GM12891 (cell line): ENCODE measurements around the gene DUSP8.

Source experiments
- DNase-seq: peaks from one replicate; pipeline ENCODE4 v3.0.0; 2011; ENCODE audit warnings: low spot score; ENCODE audit not compliant: insufficient read length
- FAIRE-seq: peaks from 2 replicates; lab custom pipeline; 2011; peaks lifted over from hg19 to GRCh38; lab: Jason Lieb, UNC
- PAX5 ChIP-seq: IDR thresholded peaks from 2 replicates; pipeline ENCODE4 v1.6.1; 2011; ENCODE audit warnings: low read length, moderate library complexity, mild to moderate bottlenecking; ENCODE audit not compliant: insufficient read depth, severe bottlenecking
- POLR2A ChIP-seq: IDR thresholded peaks from 2 replicates; pipeline ENCODE4 v1.6.1; 2011; ENCODE audit warnings: low read depth, low read length, control low read depth
- POLR2AphosphoS5 ChIP-seq: IDR thresholded peaks from 2 replicates; pipeline ENCODE4 v1.6.1; 2011; ENCODE audit warnings: low read depth, low read length, control low read depth
- POU2F2 ChIP-seq: IDR thresholded peaks from 2 replicates; pipeline ENCODE4 v1.6.1; 2011; ENCODE audit warnings: low read depth, mild to moderate bottlenecking, control low read depth, low read length, moderate library complexity
- SPI1 ChIP-seq: IDR thresholded peaks from 2 replicates; pipeline ENCODE4 v1.6.1; 2011; ENCODE audit warnings: low read depth, low read length, control low read depth
- TAF1 ChIP-seq: IDR thresholded peaks from 2 replicates; pipeline ENCODE4 v1.6.1; 2011; ENCODE audit warnings: low read depth, low read length, control low read depth

DUSP8 gene

DNA sequence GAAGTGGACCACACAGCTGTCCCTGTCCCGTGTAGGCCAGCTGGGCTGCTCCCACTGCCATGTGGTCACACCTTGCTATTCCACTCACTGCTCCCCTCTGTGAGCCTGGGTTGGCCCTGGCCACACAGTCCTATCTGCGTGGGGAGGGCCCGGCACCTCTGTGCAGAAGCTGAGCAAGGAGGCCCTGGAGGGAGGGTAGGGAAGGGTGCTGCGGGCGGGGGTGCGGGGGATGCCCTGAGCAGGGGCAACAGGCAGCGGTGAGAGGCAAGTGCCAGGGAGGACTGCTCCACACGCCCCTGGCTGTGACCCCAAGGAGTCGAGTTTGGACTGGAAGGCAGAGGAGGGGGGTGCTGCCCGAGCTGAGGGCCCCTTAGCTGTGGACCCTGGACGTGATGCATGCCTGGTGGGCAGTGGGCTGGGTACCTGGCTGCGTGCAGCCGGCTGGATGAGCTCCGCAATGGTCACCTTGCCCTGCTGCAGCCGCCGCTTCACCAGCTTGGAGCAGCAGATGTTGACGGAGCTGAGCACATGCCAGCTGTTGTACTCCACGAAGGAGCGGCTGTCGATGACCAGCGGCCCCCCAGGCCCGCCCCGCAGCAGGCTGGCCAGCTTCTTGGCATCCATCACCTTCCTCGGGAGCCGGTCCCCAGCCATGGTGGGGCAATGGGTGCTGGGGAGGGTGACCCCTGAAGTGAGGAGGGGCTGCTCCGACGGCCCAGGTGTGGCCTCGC lies 6.7 kb downstream of the DUSP8 start:
- TF ChIP-seq POLR2A (no peak), POU2F2 (no peak)
- DNase-seq (no peak), FAIRE-seq (no peak)

DNA sequence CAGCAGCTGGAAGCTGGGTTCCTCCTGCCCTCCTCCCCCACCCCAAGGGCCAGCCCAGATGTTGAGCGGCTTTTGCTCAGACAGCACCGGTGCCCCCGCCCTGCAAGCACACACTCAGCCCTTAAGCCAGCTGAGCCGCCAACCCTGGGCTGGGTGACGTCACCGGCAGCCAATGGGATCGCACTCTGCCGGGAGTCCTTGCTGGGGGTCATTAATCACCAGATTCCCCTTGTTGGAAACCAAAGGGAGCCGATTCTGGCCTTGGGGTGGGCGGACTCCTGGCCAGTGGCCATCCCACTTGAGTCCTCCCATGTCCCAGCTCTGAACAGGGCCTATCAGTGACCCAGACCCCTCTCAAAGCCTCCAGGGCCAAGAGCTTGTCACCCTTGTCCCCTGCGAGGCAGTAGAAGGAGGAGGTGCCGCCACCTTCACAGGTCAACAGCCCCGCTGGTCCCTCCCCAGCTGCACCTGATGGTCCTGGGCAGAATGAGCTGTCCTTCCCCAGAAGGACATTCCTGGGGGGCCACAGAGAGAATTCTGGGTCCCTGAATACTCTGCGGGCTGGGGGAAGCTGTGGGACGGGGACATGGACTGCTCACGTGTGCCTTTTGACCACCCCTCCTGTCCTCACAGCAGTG lies 7.4 kb downstream of the DUSP8 start:
- no peak for TF ChIP-seq POLR2A
- TF ChIP-seq TAF1: no peak
- TF ChIP-seq SPI1: no peak
- FAIRE-seq (peak; percentile 33), DNase-seq (peak; percentile 75)

DNA sequence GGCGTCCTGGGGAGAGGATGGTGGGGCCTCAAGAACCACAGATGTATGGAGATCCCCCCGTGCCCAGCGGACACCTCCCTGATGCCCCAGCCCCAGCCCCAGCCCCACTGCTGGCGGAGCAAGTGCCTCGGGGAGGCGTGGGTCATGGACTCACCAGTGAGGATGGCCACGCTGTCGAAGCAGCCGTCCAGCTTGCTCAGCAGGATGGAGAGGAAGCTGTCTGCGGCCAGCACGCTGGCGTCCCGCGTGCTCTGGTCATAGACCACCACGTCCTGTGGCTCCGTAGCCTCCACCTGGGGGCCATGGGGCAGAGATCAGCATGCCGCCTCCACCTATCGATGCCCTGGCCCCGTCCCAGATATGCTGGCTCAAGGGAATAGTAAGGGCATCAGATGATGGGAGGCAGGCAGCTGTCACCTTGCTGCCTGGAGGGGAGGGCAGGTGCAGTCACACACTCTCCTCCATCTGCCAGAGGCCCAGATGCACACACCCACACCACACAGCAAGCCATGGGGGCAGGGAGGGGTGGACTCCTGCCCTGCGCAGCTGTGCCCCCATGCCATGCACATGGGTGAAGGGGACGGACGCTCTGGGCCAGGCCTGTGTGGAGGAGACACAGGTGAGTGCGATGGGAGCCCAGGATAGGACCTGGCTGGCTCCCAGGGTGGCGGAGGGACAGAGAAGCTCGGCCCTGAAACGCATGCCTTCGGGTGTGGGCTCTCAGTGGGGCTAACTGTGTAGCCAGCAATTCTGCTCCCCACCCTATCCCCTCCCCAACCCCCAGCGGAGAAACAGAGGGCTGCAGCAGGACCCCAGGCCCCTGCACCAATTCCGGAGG lies 8.2 kb downstream of the DUSP8 start:
- no peak for DNase-seq
- TF ChIP-seq POLR2A (no peak), POU2F2 (no peak), POLR2AphosphoS5 (no peak), SPI1 (no peak), TAF1 (no peak), PAX5 (no peak)
- FAIRE-seq: no peak

DNA sequence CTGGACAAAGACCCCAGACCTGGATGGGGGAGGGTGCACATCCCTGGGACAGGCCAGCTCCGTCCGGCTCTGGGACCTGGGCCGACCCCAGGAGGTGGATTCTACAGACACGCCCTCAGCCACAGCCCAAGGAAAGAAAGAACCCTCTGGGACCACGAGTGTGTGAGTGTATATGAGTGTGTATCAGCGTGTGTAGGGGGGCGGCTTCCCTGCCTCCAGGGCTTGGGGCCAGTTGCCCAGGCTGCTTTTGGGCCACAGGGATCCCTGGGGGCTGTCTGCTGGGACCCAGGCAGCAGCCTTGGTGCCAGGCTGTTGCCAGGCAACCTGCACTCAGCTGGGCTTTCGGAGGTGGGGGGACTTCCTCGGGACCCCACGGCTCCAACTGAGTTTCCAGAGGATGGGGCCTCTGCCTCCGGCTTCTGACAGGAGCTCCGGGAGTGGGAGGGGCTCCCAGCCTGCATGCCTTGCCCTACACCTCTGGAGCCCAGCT lies 8.9 kb downstream of the DUSP8 start:
- TF ChIP-seq POLR2AphosphoS5 (no peak), POU2F2 (no peak), POLR2A (no peak), PAX5 (no peak)
- DNase-seq: no peak
- no peak for FAIRE-seq

DNA sequence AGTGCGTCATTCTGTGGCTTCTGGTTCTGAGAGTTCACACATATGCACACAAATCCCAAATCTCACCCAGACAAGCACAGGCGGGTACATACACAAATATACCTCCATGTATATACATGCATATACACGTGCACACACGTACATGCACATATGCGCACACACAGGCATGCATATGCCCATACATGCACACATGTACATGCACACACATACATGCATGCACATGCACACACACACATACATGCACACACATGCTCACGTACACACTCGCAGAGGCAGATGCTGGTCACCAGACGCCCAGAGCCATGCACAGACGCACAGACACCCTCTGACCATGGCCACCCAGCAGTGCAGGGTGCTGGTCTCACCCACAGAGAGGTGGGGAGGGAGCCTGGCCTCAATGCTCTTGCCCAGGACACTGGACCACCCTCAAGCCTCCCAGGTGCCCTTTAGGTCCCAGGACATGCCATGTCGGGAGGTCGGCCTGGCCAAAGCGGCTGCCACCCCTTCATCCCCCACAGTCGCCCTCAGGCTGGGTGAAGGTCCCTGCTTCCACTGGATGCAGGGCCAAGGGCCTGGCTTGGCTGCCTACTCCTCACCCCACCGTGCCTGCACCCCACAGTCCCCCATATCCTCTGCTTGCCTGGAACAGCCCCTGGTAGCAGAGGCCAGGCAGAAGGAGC lies 9.5 kb downstream of the DUSP8 start:
- no peak for FAIRE-seq
- DNase-seq: no peak
- TF ChIP-seq SPI1 (no peak), POLR2AphosphoS5 (no peak), PAX5 (no peak), POLR2A (no peak), TAF1 (no peak), POU2F2 (no peak)

DNA sequence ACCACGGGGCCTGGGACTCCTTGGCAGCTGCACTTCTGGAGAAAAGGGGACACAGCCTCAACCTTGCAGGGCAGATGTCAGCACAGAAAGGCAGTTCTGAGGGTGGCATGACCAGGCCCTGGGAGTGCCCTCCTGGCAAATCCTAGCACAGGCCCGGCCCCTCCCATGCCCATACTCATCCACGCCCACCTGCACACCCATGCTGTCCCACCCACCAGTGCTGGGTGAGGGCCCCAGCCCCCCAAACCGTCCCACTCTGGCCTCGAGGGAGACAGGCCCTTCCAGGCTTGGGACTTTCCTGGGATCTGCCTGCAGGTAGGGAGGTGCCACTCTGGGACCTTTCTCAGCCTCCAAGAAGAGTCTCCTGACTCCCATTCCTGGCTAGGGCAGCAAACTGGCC lies 10.1 kb downstream of the DUSP8 start:
- FAIRE-seq (no peak), DNase-seq (no peak)
- no peak for TF ChIP-seq POLR2A
- no peak for TF ChIP-seq POLR2AphosphoS5
- no peak for TF ChIP-seq TAF1
- TF ChIP-seq PAX5: no peak
- no peak for TF ChIP-seq SPI1
- TF ChIP-seq POU2F2: no peak

DNA sequence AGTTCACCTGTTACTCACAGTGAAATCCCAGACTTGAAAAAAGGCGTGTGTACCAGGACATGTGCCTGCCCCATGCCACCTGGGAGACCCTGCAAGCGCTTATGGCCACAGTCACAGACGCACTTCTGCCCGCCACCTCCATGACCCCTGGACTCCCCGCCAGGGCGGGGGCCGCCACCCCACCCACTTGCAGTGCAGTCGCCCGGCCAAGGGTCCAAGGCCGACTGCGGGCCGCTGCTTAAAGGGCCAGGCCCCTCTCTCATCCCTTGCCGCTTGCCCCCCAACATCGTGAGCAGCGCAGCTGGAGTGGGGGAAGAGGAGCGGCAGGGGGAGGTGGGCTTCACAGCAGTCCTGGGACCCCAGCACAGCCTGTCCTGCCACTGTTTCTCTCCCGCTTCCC lies 10.8 kb downstream of the DUSP8 start:
- FAIRE-seq: no peak
- no peak for TF ChIP-seq POLR2AphosphoS5
- no peak for TF ChIP-seq TAF1
- TF ChIP-seq POU2F2: no peak
- TF ChIP-seq PAX5: no peak
- TF ChIP-seq SPI1: no peak
- TF ChIP-seq POLR2A: no peak
- no peak for DNase-seq

DNA sequence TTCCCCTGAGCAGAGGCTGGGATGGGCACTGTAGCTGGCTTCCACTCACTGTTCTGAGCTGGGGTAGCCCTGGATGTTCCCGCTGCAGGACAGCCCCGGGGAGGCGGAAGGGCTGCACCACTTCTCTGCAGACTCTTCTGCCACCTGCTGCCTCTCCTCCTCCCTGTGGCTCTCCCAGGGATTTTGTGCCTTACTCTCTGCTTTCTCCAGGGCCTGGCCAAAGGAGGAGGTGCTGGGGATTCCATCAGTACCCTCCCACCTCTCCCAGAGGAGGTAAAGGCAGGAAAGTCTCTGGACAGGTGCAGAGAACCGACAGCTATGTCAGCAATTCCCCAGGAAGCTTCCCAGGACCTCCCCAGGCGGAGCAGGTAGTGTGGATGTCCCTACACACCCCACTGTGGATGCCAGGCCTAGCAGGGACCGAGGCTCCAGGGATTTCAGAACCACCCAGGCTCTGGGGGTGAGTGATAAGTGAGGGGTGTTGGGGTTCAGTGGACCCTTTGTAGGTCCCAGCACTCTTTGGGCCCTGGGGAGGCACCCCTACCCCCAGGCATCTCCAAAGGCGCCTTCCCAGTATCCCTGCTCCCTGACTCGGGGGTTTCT lies 11.3 kb downstream of the DUSP8 start:
- DNase-seq: no peak
- FAIRE-seq: no peak
- TF ChIP-seq POLR2A (no peak), PAX5 (no peak), POLR2AphosphoS5 (no peak), TAF1 (no peak), POU2F2 (no peak), SPI1 (no peak)
